Fibroblast of skin of back (primary cell): ENCODE results near the gene ZNG1A. TPM values are rescaled to one million over a fixed set of nuclear protein-coding genes. Genes with fewer than 3 reads are reported as not detected.
"Not testable (repeated sequence)": the region's sequence is repeated elsewhere in the genome, so short reads cannot be mapped to it uniquely, and the experiment has no call there.

Experiments used
- DNase-seq: peaks from one replicate; pipeline ENCODE4 v3.0.0-alpha.2; 2013
- polyA plus RNA-seq, 2 experiments: library from polyadenylated mRNA; unstranded; fragments of 120-200 nt; gene quantifications; one replicate each; pipeline ENCODE4 v1.2.1, GENCODE V29; 2013; ENCODE audit not compliant: insufficient read length in 2 of 2

Gene ZNG1A
- polyA plus RNA-seq (2013, experiment 1 of 2; ENCODE audit: insufficient read length): 25.2 TPM
- polyA plus RNA-seq (2013, experiment 2 of 2; ENCODE audit: insufficient read length): 24.5 TPM

- DNase-seq: not testable (repeated sequence)
Observed at GRCh38 chr9:178970-179383, at the start of gene ZNG1A. TSS of gene ZNG1A (minus strand) at chr9:179056. CDS start at chr9:178969, 87 bp downstream.

- DNase-seq: no peak
Observed at GRCh38 chr9:227860-228259, 49.0 kb upstream of the ZNG1A start.

- DNase-seq: no peak
Observed at GRCh38 chr9:224582-225520, 46.0 kb upstream of the ZNG1A start.

DNA sequence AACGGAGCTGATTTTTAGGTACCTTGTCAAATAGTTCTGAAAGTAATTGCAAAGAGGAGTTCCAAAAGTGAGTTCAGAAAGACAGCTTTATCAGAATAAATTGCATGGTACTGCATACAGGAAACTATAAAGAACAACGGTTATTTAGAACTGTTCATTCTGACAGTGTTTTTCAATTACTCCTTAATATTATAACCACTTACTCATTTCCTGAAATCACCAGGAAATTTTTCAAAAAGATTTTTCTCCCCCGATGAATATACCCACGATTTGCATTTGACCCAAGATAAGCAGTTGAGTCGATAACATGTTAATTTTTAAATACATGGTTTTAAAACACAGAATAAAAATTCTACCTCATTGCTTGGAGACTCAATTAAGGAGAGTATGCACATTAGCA lies 45.2 kb upstream of the ZNG1A start:
- no peak for DNase-seq

DNA sequence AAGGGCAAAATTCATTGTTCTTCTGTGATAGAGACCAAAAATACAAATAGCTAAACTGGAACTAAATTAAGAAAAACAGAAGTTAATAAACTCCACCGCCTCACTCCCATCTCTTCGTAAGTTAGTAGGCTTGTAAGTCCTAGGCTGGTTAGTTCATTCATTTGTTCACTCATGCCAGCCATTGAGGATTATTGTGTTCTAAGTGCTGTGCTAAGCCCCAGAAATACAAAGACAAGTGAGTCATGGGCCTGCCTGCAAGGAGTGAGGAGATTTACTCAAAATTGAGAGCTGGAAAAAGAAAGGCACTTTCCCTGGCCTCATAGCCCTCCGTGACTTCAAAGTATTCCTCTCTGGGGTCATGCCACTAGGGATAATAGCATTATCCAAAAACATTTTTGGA lies 44.3 kb upstream of the ZNG1A start:
- DNase-seq: no peak

DNA sequence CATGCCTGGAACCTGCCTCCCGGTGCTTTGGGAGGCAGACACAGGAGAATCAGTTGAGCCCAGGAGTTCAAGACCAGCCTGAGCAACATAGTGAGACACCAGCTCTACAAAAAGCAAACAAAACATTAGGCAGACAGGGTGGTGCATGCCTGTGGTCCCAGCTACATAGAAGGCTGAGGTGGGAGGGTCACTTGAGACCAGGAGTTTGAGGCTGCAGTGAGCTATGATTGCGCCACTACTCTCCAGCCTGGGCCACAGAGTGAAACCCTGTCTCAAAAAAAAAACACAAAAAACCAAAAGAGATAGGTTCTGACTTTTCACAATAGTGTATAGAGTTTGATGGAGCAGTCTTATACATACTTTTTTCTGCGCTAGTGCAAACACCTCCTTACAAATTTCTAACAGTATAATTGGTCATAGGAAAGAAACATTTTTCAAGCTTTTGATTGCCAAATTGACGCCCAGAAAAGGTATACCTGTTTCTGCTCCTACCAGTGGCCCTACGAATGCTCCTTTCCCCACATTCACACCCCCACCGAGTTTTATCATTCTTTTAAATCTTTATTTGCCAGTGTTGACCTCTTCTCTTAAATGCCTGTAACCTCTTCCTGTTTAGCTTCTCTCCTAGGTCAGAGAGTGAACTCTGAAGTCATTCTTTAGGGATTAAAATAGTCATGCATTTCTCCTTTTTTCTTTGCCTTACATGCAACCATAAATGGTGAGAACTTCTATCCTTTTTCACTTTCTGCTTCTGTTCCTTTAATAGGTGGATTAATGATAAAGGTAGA lies 43.3 kb upstream of the ZNG1A start:
- no peak for DNase-seq

- no peak for DNase-seq
Observed at GRCh38 chr9:219670-220365, 41.0 kb upstream of the ZNG1A start.

DNA sequence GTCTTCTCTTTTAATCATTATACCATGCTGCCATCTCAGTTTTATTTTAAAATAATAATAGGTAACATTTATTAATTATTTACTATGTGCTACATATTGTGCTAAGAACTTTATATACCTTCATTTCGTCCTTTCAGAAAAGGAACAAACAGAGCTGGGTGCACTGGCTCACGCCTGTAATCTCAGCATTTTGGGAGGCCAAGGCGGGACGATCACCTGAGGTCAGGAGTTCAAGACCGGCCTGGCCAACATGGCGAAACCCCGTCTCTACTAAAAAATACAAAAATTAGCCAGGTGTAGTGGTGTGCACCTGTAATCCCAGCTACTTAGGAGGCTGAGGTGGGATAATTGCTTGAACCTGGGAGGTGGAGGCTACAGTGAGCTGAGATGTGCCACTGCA lies 40.2 kb upstream of the ZNG1A start:
- DNase-seq: not testable (repeated sequence)

DNA sequence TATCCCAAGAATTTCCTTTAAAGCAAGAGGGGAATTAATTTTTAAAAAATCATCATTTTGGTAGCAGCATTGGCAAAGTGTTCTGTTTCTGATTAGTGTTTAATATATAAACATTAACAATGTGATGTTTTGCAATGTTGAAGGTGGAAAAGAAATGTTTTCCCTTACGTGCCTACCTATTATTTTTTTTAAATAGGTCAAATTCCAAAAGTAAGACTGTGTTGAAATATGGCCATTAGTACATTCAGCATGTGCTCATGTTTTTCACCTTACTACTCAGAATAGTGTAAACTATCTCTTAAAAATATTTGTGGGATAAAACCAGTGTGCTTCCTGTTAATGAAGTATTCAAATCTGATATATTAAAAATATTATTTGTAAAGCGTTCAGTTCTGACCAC lies 39.1 kb upstream of the ZNG1A start:
- DNase-seq: no peak

DNA sequence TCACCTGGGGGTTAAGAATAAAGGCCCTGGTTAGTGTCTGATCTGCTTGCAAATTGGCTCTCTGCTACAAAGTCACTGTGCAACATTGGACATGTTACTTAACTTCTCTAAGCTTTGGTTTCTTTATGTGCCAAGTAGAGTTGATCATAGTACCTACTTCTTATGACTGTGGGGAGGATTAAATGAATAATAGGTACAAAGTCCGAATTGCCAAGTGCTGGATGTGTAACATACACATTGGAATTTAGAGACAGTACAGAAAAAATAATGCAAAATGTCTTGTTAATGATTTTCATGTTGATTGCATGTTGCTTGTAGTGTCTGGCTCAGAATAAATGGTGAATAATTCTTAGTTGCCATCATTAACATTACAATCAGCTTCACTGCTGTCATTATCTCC lies 38.0 kb upstream of the ZNG1A start:
- no peak for DNase-seq

DNA sequence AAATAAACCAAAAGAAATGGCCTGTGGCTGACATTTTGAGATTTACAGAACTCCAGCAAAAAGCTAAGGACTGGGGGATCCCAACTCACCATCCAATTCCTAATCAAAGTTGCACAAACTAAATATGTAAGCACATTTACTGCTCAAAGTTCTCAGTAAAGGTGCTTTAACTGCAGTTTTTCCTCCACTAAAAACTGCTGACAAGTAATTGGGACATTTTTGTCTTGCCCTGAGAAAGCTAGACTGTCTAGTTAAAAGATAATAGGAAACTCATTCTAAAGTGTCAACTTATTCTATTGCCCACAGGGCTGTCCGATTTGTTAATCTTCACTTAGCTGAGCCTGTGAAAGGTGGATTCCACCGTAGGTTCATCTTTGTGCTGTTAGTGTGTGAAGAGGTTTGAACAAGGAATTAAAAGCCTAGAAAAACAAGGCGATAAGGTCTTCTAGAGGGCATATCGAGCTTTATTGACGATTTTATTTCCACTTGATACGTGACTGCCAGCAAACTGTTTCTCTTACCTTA lies 36.8 kb upstream of the ZNG1A start:
- DNase-seq: no peak

- DNase-seq: peak; percentile 10
Observed at GRCh38 chr9:214648-215493, 36.0 kb upstream of the ZNG1A start, which contains the start of gene DOCK8. TSS of gene DOCK8 (plus strand) at chr9:214865. CDS start at chr9:214977, 112 bp downstream.

GRCh38 chr9:214351-214647 lies 35.4 kb upstream of the ZNG1A start:
- no peak for DNase-seq

DNA sequence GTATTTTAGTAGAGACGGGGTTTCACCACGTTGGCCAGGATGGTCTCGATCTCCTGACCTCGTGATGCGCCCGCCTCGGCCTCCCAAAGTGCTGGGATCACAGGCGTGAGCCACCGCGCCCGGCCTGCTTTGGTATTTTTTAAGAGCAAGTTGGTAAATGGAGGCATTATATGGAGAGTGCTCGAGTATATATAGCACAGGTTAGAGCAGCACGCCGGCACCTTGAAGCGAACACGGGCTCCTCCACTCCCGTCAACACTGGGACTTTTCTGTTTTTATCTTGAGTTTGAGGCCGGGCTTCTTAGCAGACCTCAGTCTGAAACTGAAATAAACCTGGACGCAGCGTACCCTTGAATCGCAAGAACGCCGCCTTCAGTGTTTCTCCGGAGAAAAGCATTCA lies 35.0 kb upstream of the ZNG1A start:
- not testable (repeated sequence) for DNase-seq

DNA sequence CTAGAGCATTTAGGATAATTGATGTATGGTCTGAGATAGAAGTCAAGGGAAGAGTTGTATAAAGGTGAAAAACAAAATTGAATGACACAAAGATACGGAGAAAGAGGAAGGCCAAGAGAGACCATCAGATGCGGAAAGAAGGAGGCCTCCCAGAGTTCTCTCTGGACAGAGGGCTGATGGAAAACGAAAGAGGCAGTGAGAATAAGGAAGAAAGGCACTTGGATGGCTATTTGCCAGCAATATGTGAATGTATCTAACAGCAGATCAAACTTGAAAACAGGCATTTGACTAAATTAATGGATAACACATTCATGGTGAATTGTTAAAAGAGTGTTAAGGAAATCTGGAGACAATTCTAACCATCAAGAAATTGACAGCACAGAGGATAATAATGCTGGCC lies 33.4 kb upstream of the ZNG1A start:
- no peak for DNase-seq

GRCh38 chr9:211557-211956 lies 32.7 kb upstream of the ZNG1A start:
- no peak for DNase-seq

DNA sequence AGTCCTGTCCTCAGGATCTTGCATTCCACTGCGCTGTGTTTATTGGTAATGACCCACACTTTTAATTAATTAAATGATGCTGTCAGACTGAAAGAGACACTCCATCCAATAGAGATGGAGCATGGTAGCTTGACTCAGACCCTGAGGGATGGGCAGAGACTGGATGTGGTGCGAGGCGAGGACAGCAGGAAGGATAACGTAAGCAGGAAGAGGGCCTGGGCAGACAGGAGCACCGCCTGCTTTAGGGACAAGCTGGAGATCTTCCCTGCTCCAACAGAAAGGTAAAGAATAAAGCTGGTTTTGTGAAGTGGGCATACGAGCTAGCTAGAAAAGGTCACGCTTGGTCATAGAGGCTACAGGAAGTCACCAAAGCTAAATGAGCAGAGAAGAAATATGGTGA lies 32.2 kb upstream of the ZNG1A start:
- DNase-seq: no peak

DNA sequence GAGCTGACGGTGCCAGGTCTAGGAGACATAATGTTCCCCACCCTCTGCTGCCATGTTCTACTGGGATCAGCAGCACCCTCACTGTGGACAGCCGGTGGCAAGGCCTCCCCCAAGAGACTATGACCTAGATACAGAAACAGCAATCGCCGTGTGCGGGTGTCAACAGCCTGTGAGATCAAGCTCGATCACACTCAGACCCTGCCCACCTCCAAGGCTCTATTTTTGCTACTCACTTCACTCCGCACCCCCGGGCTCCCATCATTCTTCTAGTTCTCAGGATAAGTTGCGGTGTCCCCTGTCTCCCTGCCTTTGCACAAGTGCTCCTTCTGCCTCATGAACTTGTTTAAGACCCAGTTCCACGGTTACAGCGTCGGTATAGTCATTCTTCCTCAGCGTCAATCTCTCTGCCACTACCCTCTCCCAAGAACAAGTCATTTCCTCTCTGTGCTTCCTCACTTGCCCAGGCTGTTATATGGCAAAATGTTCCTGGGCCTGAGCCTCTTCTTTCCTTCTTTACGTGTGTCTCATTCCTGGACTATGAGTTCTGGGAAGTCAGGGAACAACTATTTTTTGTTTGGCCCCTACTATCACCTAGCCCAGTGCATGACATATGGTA lies 30.4 kb upstream of the ZNG1A start:
- no peak for DNase-seq

GRCh38 chr9:206481-206880 lies 27.6 kb upstream of the ZNG1A start:
- no peak for DNase-seq

- not testable (repeated sequence) for DNase-seq
Observed at GRCh38 chr9:199601-200000, 20.7 kb upstream of the ZNG1A start.

DNA sequence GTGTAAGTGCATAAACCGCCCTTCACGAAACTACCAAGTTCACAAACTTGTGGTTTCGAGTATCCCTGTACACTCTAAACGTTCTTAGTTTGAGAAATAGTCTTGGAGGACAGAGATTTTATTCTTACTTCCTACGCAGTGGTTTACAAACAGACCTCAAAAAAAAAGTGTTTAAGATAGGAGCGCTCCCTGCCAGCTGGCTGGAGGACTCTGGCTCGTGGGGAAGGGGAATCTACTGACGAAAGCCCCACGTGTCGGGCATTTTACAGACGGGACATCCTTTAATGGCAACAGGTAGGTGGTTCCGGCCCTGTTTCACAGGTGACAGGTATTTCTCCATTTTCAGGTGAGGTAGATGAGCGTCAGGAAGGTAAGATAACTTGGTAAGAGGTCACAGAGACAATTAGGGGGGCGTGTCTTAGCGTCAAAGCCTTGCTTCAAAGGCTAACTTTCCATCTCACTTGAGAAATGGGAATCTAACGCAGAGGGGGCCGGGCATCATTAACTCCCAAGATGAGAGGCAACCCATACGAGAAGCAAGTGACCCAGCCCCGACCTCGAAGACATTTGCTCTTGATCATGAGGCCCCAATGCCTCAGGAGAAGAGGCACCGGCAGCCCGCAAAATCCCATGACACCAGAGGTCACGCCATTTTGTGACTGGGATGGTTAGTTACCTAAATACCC lies 573 bp downstream of the ZNG1A start:
- not testable (repeated sequence) for DNase-seq
